ENCODE results near the gene NBPF4.

NBPF4 gene

GRCh38 chr1:108194051-108194450 is 49.8 kb downstream of the NBPF4 start:
- no peak overlapping the region for H3K9ac ChIP-seq (ENCODE audit: low read depth, low read length)
- peaks cover 6% of the 10 kb centered on the region for H3K36me3 ChIP-seq (ENCODE audit: insufficient read depth, low read length)
- H3K9me3 ChIP-seq (ENCODE audit: control insufficient read depth, insufficient read depth, low read length), result no peaks in the 10 kb centered on the region; the same call in 1 of the 2 replicates
- H3K4me1 ChIP-seq (ENCODE audit: insufficient read depth, low read length), result no peaks in the 10 kb centered on the region

- Histone ChIP-seq H3K4me1 (ENCODE audit: insufficient read depth, low read length) (no peaks in the 10 kb centered on the region), H3K9ac (ENCODE audit: low read depth, low read length) (no peak overlapping the region), H3K36me3 (ENCODE audit: insufficient read depth, low read length) (peaks cover 6% of the 10 kb centered on the region), H3K9me3 (ENCODE audit: control insufficient read depth, insufficient read depth, low read length) (no peaks in the 10 kb centered on the region; the same call in 1 of the 2 replicates)
These were observed 50.5 kb downstream of the NBPF4 start for GRCh38 chr1:108193333-108193732.

DNA sequence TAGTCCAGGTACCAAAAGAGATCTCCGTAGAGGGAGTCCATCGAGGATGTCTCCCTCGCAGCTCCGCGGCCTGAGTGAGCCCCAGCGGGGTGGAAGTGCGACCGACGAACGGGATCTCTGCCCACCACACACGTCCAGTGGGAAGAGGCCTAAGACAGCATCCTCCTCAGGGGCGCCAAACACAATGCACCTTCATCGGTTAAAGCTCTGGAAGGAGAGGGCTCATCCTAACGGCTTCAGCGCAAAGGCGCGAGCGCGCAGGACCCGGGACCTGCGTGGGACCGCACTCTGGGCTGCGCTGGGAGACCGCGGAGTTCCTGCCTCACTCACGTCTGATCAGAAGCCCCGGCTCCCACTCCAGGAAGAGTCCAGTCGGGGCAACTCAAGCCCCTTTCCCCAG is 51.3 kb downstream of the NBPF4 start:
- Histone ChIP-seq H3K9me3 (ENCODE audit: control insufficient read depth, insufficient read depth, low read length) (no peaks in the 10 kb centered on the region; the same call in 1 of the 2 replicates), H3K4me1 (ENCODE audit: insufficient read depth, low read length) (no peaks in the 10 kb centered on the region), H3K9ac (ENCODE audit: low read depth, low read length) (no peak overlapping the region), H3K36me3 (ENCODE audit: insufficient read depth, low read length) (peaks cover 6% of the 10 kb centered on the region)

DNA sequence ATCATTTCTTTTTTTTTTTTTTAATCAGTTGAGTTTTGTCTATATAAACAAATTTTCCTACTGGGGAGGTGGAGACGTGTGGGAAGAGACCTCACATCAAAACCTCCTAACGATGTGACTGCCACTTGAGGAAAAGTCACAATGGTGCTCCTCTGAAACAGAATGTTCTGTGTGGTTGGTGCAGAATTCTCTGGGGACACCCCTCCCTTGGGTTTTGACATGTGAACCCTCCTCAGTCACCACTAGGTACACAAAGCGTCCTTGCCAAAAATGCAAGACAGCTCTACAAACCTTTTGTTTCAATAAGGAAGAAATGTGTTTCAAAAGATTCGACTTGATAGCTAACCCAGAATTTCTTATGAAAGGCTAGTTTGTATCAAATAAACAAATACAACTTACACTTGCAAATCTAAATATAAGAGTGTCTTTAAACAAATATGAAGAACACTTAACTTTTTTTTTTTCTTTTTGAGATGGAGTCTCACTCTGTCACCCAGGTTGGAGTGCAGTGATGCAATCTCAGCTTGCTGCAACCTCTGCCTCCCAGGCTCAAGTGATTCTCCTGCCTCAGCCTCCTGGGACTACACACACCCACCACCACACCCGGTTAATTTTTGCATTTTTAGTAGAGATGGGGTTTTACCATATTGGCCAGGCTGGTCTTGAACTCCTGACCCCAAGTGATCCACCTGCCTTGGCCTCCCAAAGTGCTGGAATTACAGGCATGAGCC is 53.0 kb downstream of the NBPF4 start:
- H3K9me3 ChIP-seq (ENCODE audit: control insufficient read depth, insufficient read depth, low read length), result no peaks in the 10 kb centered on the region; the same call in 1 of the 2 replicates
- H3K9ac ChIP-seq (ENCODE audit: low read depth, low read length), result no peak overlapping the region
- H3K36me3 ChIP-seq (ENCODE audit: insufficient read depth, low read length), result peaks cover 6% of the 10 kb centered on the region
- H3K4me1 ChIP-seq (ENCODE audit: insufficient read depth, low read length), result no peaks in the 10 kb centered on the region

DNA sequence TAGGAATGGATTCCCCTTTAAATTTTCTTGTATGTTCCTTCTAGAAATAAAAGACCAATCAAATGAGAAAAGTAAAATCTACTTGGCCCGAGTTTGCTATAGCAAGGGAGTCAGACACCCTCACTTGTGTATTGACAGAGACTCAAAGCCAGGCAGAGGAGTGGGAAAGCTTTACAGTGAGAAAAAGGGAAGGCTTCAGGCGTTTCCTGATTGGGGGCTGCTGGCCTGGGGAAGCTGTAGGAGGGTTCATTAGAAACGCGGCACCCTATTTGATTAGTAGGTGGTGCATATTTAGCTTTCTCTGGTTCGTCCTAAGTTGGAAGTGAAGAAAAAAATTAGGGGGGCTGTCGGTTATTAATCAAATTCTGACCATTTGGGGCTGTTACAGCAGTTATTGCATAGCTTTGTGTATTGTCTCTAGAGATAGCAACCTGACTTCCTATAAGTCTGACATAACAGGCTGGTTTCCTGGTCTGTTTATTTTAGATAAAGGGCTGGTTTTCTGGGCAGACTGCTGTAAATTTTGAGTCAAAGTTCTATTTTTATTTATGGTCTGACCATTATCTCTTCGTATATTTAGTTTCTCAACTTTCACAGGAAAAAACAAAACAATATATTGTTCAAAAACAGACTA is 53.8 kb downstream of the NBPF4 start:
- Histone ChIP-seq H3K4me1 (ENCODE audit: insufficient read depth, low read length) (no peaks in the 10 kb centered on the region), H3K36me3 (ENCODE audit: insufficient read depth, low read length) (peaks cover 2% of the 10 kb centered on the region), H3K9ac (ENCODE audit: low read depth, low read length) (no peak overlapping the region), H3K9me3 (ENCODE audit: control insufficient read depth, insufficient read depth, low read length) (no peaks in the 10 kb centered on the region; the same call in 1 of the 2 replicates)

GRCh38 chr1:108188801-108189200 is 55.1 kb downstream of the NBPF4 start:
- H3K36me3 ChIP-seq (ENCODE audit: insufficient read depth, low read length), result no peaks in the 10 kb centered on the region; the same call in none of the 2 replicates
- no peaks in the 10 kb centered on the region for H3K4me1 ChIP-seq (ENCODE audit: insufficient read depth, low read length)
- H3K9me3 ChIP-seq (ENCODE audit: control insufficient read depth, insufficient read depth, low read length), result no peaks in the 10 kb centered on the region; the same call in 1 of the 2 replicates
- no peak overlapping the region for H3K9ac ChIP-seq (ENCODE audit: low read depth, low read length)

GRCh38 chr1:108182959-108183700 is 60.7 kb downstream of the NBPF4 start:
- Histone ChIP-seq H3K4me1 (ENCODE audit: insufficient read depth, low read length) (no peaks in the 10 kb centered on the region), H3K36me3 (ENCODE audit: insufficient read depth, low read length) (no peaks in the 10 kb centered on the region), H3K9ac (ENCODE audit: low read depth, low read length) (no peak overlapping the region), H3K9me3 (ENCODE audit: control insufficient read depth, insufficient read depth, low read length) (no peaks in the 10 kb centered on the region; the same call in 1 of the 2 replicates)

- Histone ChIP-seq H3K9ac (ENCODE audit: low read depth, low read length) (no peak overlapping the region), H3K9me3 (ENCODE audit: control insufficient read depth, insufficient read depth, low read length) (peaks cover 15% of the 10 kb centered on the region; the same call in 1 of the 2 replicates), H3K4me1 (ENCODE audit: insufficient read depth, low read length) (no peaks in the 10 kb centered on the region), H3K36me3 (ENCODE audit: insufficient read depth, low read length) (no peaks in the 10 kb centered on the region; the same call in 1 of the 2 replicates)
These were observed 64.9 kb downstream of the NBPF4 start for GRCh38 chr1:108179018-108179417.

Data from ES-I3 (cell line).